EH (cell line): ENCODE results near the gene CPED1.

Experiments
- DNase-seq: peaks from one replicate; pipeline ENCODE4 v3.0.0-alpha.2; 2015; ENCODE audit warnings: low read depth

CPED1 gene

GRCh38 chr7:121151774-121152221 is 163.3 kb downstream of the CPED1 start:
- no peak for DNase-seq

GRCh38 chr7:121153411-121153810 is 164.9 kb downstream of the CPED1 start:
- DNase-seq, result no peak

- DNase-seq, result peak; percentile 15
Measured at GRCh38 chr7:121153995-121154394, 165.5 kb downstream of the CPED1 start.

GRCh38 chr7:121156825-121157224 is 168.3 kb downstream of the CPED1 start:
- no peak for DNase-seq

GRCh38 chr7:121157341-121157751 is 168.8 kb downstream of the CPED1 start:
- no peak for DNase-seq

GRCh38 chr7:121157885-121158590 is 169.5 kb downstream of the CPED1 start:
- DNase-seq, result no peak

- DNase-seq, result no peak
Measured at GRCh38 chr7:121158665-121159064, 170.2 kb downstream of the CPED1 start.

- DNase-seq, result no peak
Measured at GRCh38 chr7:121159553-121159952, 171.0 kb downstream of the CPED1 start.

- DNase-seq, result no peak
Measured at GRCh38 chr7:121160150-121161008, 171.9 kb downstream of the CPED1 start.

GRCh38 chr7:121163699-121164098 is 175.2 kb downstream of the CPED1 start:
- peak; percentile 9 for DNase-seq

- DNase-seq, result no peak
Measured at GRCh38 chr7:121164247-121164646, 175.7 kb downstream of the CPED1 start.

- DNase-seq, result no peak
Measured at GRCh38 chr7:121166916-121167315, 178.4 kb downstream of the CPED1 start.

- DNase-seq, result peak; percentile 35
Measured at GRCh38 chr7:121167971-121168370, 179.5 kb downstream of the CPED1 start.

GRCh38 chr7:121169469-121169868 is 181.0 kb downstream of the CPED1 start:
- DNase-seq, result no peak

- no peak for DNase-seq
Measured at GRCh38 chr7:121172484-121172883, 184.0 kb downstream of the CPED1 start.

GRCh38 chr7:121175826-121176225 is 187.3 kb downstream of the CPED1 start:
- no peak for DNase-seq

- DNase-seq, result no peak
Measured at GRCh38 chr7:121178452-121178851, 189.9 kb downstream of the CPED1 start.

- DNase-seq, result no peak
Measured at GRCh38 chr7:121178869-121179497, 190.5 kb downstream of the CPED1 start.

- no peak for DNase-seq
Measured at GRCh38 chr7:121180436-121181063, 192.0 kb downstream of the CPED1 start.

- DNase-seq, result no peak
Measured at GRCh38 chr7:121181357-121181756, 192.8 kb downstream of the CPED1 start.

GRCh38 chr7:121182281-121182680 is 193.8 kb downstream of the CPED1 start:
- no peak for DNase-seq

- peak; percentile 22 for DNase-seq
Measured at GRCh38 chr7:121182902-121183301, 194.4 kb downstream of the CPED1 start.
